HG03135 (cell line): ENCODE data around the gene ARFGAP1.

Experiments used
- ATAC-seq: cut with Tn5 transposase; IDR thresholded peaks from one replicate; pipeline ENCODE4 v1.9.1; 2021; ENCODE audit warnings: mild to moderate bottlenecking, moderate library complexity; ENCODE audit not compliant: unreplicated experiment

Gene ARFGAP1

GRCh38 chr20:63317601-63318291 lies 45.1 kb downstream of the ARFGAP1 start:
- ATAC-seq = no peak

GRCh38 chr20:63318391-63319163 lies 46.0 kb downstream of the ARFGAP1 start:
- ATAC-seq = no peak

GRCh38 chr20:63319164-63320040 lies 46.8 kb downstream of the ARFGAP1 start:
- no peak for ATAC-seq

GRCh38 chr20:63320041-63320511 lies 47.5 kb downstream of the ARFGAP1 start:
- no peak for ATAC-seq

GRCh38 chr20:63320616-63321147 lies 48.1 kb downstream of the ARFGAP1 start:
- ATAC-seq = no peak

GRCh38 chr20:63321148-63321831 lies 48.7 kb downstream of the ARFGAP1 start:
- no peak for ATAC-seq

GRCh38 chr20:63322146-63322932 lies 49.7 kb downstream of the ARFGAP1 start:
- no peak for ATAC-seq

- no peak for ATAC-seq
Measured at GRCh38 chr20:63322933-63323273, 50.3 kb downstream of the ARFGAP1 start.

GRCh38 chr20:63323357-63323981 lies 50.9 kb downstream of the ARFGAP1 start:
- no peak for ATAC-seq

- ATAC-seq = no peak
Measured at GRCh38 chr20:63325021-63325471, 52.4 kb downstream of the ARFGAP1 start.

- no peak for ATAC-seq
Measured at GRCh38 chr20:63325554-63326313, 53.1 kb downstream of the ARFGAP1 start.

- ATAC-seq = no peak
Measured at GRCh38 chr20:63326314-63327230, 54.0 kb downstream of the ARFGAP1 start.

- no peak for ATAC-seq
Measured at GRCh38 chr20:63327231-63327745, 54.7 kb downstream of the ARFGAP1 start.

GRCh38 chr20:63328026-63328700 lies 55.5 kb downstream of the ARFGAP1 start:
- no peak for ATAC-seq

- ATAC-seq = no peak
Measured at GRCh38 chr20:63328718-63329275, 56.2 kb downstream of the ARFGAP1 start.

- no peak for ATAC-seq
Measured at GRCh38 chr20:63329331-63330083, 56.9 kb downstream of the ARFGAP1 start.
